WERI-Rb-1 (cell line): ENCODE results near the gene IFT43.
"Not testable (repeated sequence)": the region's sequence is repeated elsewhere in the genome, so short reads cannot be mapped to it uniquely, and the experiment has no call there.

Experiments
- DNase-seq: peaks from one replicate; pipeline ENCODE4 v3.0.0-alpha.2; 2020
- H3K27ac ChIP-seq: fragments of 250-450 bp; sonication (Bioruptor Pico); 2 replicates; pipeline ENCODE4 v1.5.1; 2020; ENCODE audit warnings: mild to moderate bottlenecking, moderate library complexity
- H3K27me3 ChIP-seq: fragments of 250-450 bp; sonication (Bioruptor Pico); 2 replicates; pipeline ENCODE4 v1.5.1; 2021; ENCODE audit warnings: mild to moderate bottlenecking, low read depth, moderate library complexity; ENCODE audit not compliant: insufficient read depth, severe bottlenecking
- H3K36me3 ChIP-seq: fragments of 250-450 bp; sonication (Bioruptor Pico); 2 replicates; pipeline ENCODE4 v1.5.1; 2020; ENCODE audit warnings: mild to moderate bottlenecking, moderate library complexity
- H3K4me3 ChIP-seq: 2 replicates; pipeline ENCODE4 v1.5.1; 2011; ENCODE audit warnings: low read depth, mild to moderate bottlenecking, control low read depth, low read length
- H3K9me3 ChIP-seq: fragments of 250-450 bp; sonication (Bioruptor Pico); 2 replicates; pipeline ENCODE4 v1.5.1; 2021; ENCODE audit warnings: mild to moderate bottlenecking, moderate library complexity; ENCODE audit not compliant: severe bottlenecking
- TF ChIP-seq, protein P1 (sequence below): IDR thresholded peaks from 2 replicates; pipeline ENCODE4 v1.5.1; 2011; ENCODE audit warnings: low read depth, mild to moderate bottlenecking, control low read depth, inconsistent platforms, low read length

The IFT43 gene

DNA sequence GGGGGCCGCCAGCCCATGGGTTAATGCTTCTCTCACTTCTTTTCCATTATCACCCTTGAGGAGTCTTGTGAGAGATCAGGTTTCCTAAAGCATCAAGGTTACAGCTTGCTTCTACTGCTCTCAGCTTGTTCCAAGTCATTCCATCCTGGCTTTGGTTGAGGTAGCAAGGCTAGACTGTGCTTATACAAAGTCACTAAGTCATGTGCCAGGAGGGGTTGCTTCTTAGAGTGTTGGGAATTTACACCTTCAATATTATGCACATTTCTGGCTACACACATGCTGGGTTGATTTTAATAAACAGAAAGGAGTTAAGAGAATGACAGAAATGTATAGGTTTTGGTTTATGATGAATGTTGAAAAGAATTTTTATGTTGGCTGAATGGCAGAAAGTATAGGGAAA, 21.8 kb downstream of the IFT43 start:
- H3K4me3 ChIP-seq = no peak overlapping the region
- no peak for DNase-seq
- no peaks in the 10 kb centered on the region; the same call in 1 of the 2 replicates for H3K36me3 ChIP-seq
- H3K9me3 ChIP-seq = peaks cover 2% of the 10 kb centered on the region
- H3K27me3 ChIP-seq = no peaks in the 10 kb centered on the region
- H3K27ac ChIP-seq = no peak overlapping the region
- TF ChIP-seq, protein P1, sequence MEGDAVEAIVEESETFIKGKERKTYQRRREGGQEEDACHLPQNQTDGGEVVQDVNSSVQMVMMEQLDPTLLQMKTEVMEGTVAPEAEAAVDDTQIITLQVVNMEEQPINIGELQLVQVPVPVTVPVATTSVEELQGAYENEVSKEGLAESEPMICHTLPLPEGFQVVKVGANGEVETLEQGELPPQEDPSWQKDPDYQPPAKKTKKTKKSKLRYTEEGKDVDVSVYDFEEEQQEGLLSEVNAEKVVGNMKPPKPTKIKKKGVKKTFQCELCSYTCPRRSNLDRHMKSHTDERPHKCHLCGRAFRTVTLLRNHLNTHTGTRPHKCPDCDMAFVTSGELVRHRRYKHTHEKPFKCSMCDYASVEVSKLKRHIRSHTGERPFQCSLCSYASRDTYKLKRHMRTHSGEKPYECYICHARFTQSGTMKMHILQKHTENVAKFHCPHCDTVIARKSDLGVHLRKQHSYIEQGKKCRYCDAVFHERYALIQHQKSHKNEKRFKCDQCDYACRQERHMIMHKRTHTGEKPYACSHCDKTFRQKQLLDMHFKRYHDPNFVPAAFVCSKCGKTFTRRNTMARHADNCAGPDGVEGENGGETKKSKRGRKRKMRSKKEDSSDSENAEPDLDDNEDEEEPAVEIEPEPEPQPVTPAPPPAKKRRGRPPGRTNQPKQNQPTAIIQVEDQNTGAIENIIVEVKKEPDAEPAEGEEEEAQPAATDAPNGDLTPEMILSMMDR = no peak

DNA sequence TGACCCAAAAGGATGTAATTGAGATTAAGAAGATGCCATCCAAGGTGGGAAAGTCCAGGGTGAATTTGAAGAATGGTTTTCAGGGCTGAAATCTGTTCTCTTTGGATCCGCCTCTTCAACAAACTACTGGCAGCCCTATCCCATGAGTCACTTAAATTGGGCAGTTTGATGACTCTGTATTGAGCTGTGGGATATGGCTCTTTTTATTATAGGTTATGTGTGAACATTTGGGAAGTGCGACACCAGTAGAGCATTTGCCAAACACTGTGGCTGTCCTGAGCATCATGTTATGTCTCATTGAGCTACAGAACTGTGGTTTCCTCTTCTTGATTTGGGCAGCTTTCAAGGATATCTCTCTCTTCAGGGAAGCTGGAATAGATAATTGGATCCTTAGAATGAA, 22.3 kb downstream of the IFT43 start:
- Histone ChIP-seq H3K27me3 (no peaks in the 10 kb centered on the region), H3K9me3 (peaks cover 2% of the 10 kb centered on the region), H3K4me3 (no peak overlapping the region), H3K36me3 (no peaks in the 10 kb centered on the region; the same call in 1 of the 2 replicates), H3K27ac (no peak overlapping the region)
- DNase-seq = no peak
- TF ChIP-seq, protein P1 = no peak

DNA sequence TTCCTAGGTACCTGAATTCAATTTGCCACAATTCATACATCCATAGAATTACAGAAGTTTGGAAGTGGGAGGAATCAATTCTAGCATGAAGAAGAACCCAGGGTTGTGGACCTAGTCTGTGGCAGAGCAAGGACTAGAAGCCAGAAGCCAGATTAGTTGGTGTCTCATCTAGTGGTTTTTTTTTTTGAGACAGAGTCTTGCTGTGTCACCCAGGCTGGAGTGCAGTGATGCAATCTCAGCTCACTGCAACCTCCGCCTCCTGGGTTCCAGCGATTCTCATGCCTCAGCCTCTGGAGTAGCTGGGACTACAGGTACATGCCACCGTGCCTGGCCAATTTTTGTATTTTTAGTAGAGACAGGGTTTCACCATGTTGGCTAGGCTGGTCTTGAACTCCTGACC, 24.1 kb downstream of the IFT43 start:
- not testable (repeated sequence) for DNase-seq, H3K27ac ChIP-seq, H3K36me3 ChIP-seq, H3K27me3 ChIP-seq, H3K4me3 ChIP-seq, H3K9me3 ChIP-seq

DNA sequence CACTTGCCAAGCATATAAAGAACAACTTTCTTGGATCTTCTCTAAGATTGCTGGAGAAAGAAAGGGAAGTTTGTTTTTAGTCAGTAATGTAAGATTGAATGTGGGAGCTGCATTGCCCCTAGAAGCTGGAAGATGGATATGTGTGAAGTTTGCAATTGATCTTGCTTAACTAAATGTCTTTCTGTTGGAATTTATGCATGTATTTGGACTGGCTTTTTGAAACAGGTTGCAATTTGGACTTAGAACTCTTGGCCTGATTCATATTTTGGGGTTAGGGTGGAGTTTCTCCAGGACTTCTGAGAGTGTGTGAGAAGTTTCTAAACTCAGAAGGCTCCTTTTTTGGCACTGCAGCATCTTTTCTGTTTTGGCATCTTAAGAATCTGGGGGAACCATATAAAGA, 26.4 kb downstream of the IFT43 start:
- Histone ChIP-seq H3K4me3 (no peak overlapping the region), H3K27me3 (no peaks in the 10 kb centered on the region), H3K27ac (no peak overlapping the region), H3K9me3 (no peaks in the 10 kb centered on the region), H3K36me3 (no peaks in the 10 kb centered on the region; the same call in 1 of the 2 replicates)
- no peak for DNase-seq
- TF ChIP-seq, protein P1 = no peak

DNA sequence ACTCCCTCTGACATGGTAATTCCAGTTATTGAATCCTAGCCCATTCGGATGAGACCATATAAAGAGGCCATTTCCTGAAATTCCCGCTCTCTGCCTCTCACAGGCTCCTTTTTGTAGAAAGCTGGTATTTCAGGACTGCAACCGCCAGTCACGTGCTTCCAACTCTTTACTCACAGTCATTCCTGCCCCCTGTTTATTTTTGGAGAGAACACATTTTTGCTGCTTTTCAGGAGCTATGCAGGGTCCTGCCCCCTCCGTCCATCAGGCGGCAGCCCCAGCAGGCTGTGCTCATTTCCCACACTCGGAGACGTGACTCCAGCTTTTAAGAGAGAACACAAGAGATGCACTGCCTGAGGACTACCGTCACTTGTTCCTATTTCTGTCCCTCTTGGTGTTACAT, 26.8 kb downstream of the IFT43 start:
- Histone ChIP-seq H3K27ac (no peak overlapping the region), H3K4me3 (no peak overlapping the region), H3K36me3 (no peaks in the 10 kb centered on the region; the same call in 1 of the 2 replicates), H3K9me3 (no peaks in the 10 kb centered on the region), H3K27me3 (no peaks in the 10 kb centered on the region)
- TF ChIP-seq, protein P1 = no peak
- DNase-seq = no peak

DNA sequence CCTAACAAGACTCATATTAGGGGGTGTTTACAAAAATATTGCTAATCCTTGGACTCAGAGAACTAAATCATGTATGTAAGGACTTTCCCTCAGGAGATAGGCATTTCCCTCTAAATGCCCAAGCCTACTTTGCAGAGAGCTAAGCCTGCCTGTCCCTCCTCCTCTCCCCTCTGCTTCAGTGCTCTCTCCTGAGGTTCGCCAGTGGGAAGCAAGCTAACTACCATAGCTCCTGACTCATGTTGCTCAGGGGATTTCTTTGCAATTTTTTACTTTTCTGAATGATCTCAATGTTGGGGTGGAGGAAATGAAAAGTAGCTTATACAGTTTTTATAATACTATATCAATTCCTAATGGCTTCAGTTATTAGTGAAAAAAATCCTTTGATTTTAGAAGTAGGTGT, 29.6 kb downstream of the IFT43 start:
- no peak for DNase-seq
- TF ChIP-seq, protein P1 = no peak
- Histone ChIP-seq H3K27ac (no peak overlapping the region), H3K27me3 (no peaks in the 10 kb centered on the region), H3K4me3 (no peak overlapping the region), H3K9me3 (no peaks in the 10 kb centered on the region), H3K36me3 (no peaks in the 10 kb centered on the region)
